IMR-90 (cell line): ENCODE measurements around the gene DIP2C. TPM values are rescaled to one million over a fixed set of nuclear protein-coding genes. Genes with fewer than 3 reads are reported as not detected.

Experiments used
- ATAC-seq: fragments of 200-7000 bp; cut with Tn5 transposase; 2 replicates; pipeline ENCODE4 v1.9.1; 2020; ENCODE audit warnings: low read depth, mild to moderate bottlenecking, moderate library complexity
- BruUV-seq: library from RNA; stranded (reverse); fragments of 400-500 nt; replicated peaks from 2 replicates; lab custom pipeline; 2021; lab: Mats Ljungman, UMichigan
- CTCF ChIA-PET: fragments of 300-600 bp; formaldehyde crosslinking; extraction: SDS; loops from one replicate; lab custom pipeline; 2021; ENCODE audit warnings: antibody characterized with exemption; lab: Yijun Ruan, JAX
- POLR2A ChIA-PET: fragments of 300-600 bp; sonication (Branson Sonifier 250); formaldehyde crosslinking; loops from one replicate; lab custom pipeline; 2022; ENCODE audit warnings: antibody characterized with exemption; ENCODE audit not compliant: unreplicated experiment; lab: Charles Lee
- DNase-seq: peaks from one replicate; pipeline ENCODE4 v3.0.0; 2013
- H2AFZ ChIP-seq: replicated peaks from 2 replicates; pipeline ENCODE3; 2013; ENCODE audit warnings: low read length, mild to moderate bottlenecking; ENCODE audit not compliant: poor library complexity
- H2AK5ac ChIP-seq: 2 replicates; pipeline ENCODE4 v1.6.1; 2013; ENCODE audit warnings: low read depth, low read length, inconsistent platforms
- H2AK9ac ChIP-seq: replicated peaks from 2 replicates; pipeline ENCODE3; 2013; ENCODE audit warnings: mild to moderate bottlenecking, low read depth, low read length, moderate library complexity; ENCODE audit not compliant: poor library complexity
- H2BK120ac ChIP-seq: 2 replicates; pipeline ENCODE4 v1.6.1; 2013; ENCODE audit warnings: low read depth, low read length, inconsistent platforms
- H2BK15ac ChIP-seq: 3 replicates; pipeline ENCODE4 v1.6.1; 2013; ENCODE audit warnings: low read depth, low read length, inconsistent platforms
- H2BK20ac ChIP-seq: 2 replicates; pipeline ENCODE4 v1.6.1; 2013; ENCODE audit warnings: low read depth, mild to moderate bottlenecking, inconsistent platforms, low read length, moderate library complexity
- H2BK5ac ChIP-seq: 2 replicates; pipeline ENCODE4 v1.6.1; 2013; ENCODE audit warnings: mild to moderate bottlenecking, low read depth, low read length, inconsistent platforms; ENCODE audit not compliant: poor library complexity, severe bottlenecking
- H3K14ac ChIP-seq: replicated peaks from 2 replicates; pipeline ENCODE4 v1.6.1; 2013; ENCODE audit warnings: low read depth, low read length, inconsistent platforms
- H3K18ac ChIP-seq: 2 replicates; pipeline ENCODE4 v1.6.1; 2013; ENCODE audit warnings: low read depth, low read length, control low read depth
- H3K23ac ChIP-seq: 2 replicates; pipeline ENCODE4 v1.6.1; 2013; ENCODE audit warnings: low read depth, low read length, inconsistent platforms
- H3K27ac ChIP-seq: 2 replicates; pipeline ENCODE4 v1.5.1; 2013; ENCODE audit warnings: mild to moderate bottlenecking, control low read depth, low read length; ENCODE audit not compliant: insufficient read depth
- H3K27me3 ChIP-seq: 2 replicates; pipeline ENCODE4 v1.6.1; 2013; ENCODE audit warnings: low read length; ENCODE audit not compliant: control insufficient read depth, insufficient read depth
- H3K36me3 ChIP-seq: 2 replicates; pipeline ENCODE4 v1.6.1; 2013; ENCODE audit warnings: low read length, mixed read lengths; ENCODE audit not compliant: control insufficient read depth, insufficient read depth
- H3K4ac ChIP-seq: 2 replicates; pipeline ENCODE4 v1.6.1; 2013; ENCODE audit warnings: low read depth, low read length, inconsistent platforms
- H3K4me1 ChIP-seq: 2 replicates; pipeline ENCODE4 v1.6.1; 2013; ENCODE audit warnings: low read length, mixed read lengths; ENCODE audit not compliant: control insufficient read depth, insufficient read depth
- H3K4me2 ChIP-seq: 2 replicates; pipeline ENCODE4 v1.6.1; 2013; ENCODE audit warnings: low read depth, mild to moderate bottlenecking, control low read depth, low read length, moderate library complexity
- H3K4me3 ChIP-seq: 2 replicates; pipeline ENCODE4 v1.5.1; 2013; ENCODE audit warnings: low read depth, mild to moderate bottlenecking, control low read depth, low read length, moderate library complexity; ENCODE audit not compliant: insufficient read depth
- H3K56ac ChIP-seq: 2 replicates; pipeline ENCODE4 v1.6.1; 2013; ENCODE audit warnings: low read length, inconsistent platforms; ENCODE audit not compliant: insufficient read depth; ENCODE audit errors: extremely low read depth
- H3K79me1 ChIP-seq, 2 experiments: 2 replicates each; pipeline ENCODE4 v1.6.1; 2013; ENCODE audit warnings: low read length in 2 of 2, inconsistent platforms in 1 of 2, low read depth in 1 of 2
- H3K9ac ChIP-seq: 2 replicates; pipeline ENCODE4 v1.6.1; 2013; ENCODE audit warnings: low read depth, low read length, control low read depth
- H3K9me1 ChIP-seq: 2 replicates; pipeline ENCODE4 v1.6.1; 2013; ENCODE audit warnings: low read length, inconsistent platforms; ENCODE audit not compliant: insufficient read depth
- H3K9me3 ChIP-seq: 2 replicates; pipeline ENCODE4 v1.6.1; 2013; ENCODE audit warnings: low read length; ENCODE audit not compliant: control insufficient read depth, insufficient read depth
- H4K20me1 ChIP-seq: 2 replicates; pipeline ENCODE4 v1.6.1; 2013; ENCODE audit warnings: low read length, inconsistent platforms; ENCODE audit not compliant: insufficient read depth
- H4K5ac ChIP-seq: 2 replicates; pipeline ENCODE4 v1.6.1; 2013; ENCODE audit warnings: mild to moderate bottlenecking, low read depth, low read length, control low read depth
- H4K8ac ChIP-seq, 2 experiments: 2 replicates each; pipeline ENCODE4 v1.6.1; 2013; ENCODE audit warnings: low read depth in 2 of 2, low read length in 2 of 2, control low read depth in 1 of 2, inconsistent platforms in 1 of 2
- H4K91ac ChIP-seq: 2 replicates; pipeline ENCODE4 v1.6.1; 2013; ENCODE audit warnings: low read depth, low read length, inconsistent platforms; ENCODE audit not compliant: insufficient read depth
- BHLHE40 ChIP-seq: fragments of 150-350 bp; IDR thresholded peaks from 2 replicates; pipeline ENCODE4 v1.6.1; 2016; ENCODE audit warnings: mild to moderate bottlenecking, low read depth, low read length
- CEBPB ChIP-seq: IDR thresholded peaks from 2 replicates; pipeline ENCODE4 v1.6.1; 2012; ENCODE audit warnings: low read depth, low read length, improper control_type of control experiment
- CHD1 ChIP-seq: IDR thresholded peaks from 2 replicates; pipeline ENCODE4 v1.6.1; 2012; ENCODE audit warnings: low read depth, low read length, improper control_type of control experiment
- CTCF ChIP-seq: conservative IDR thresholded peaks from 2 replicates; pipeline ENCODE4 v1.5.1; 2012; ENCODE audit warnings: mild to moderate bottlenecking, low read depth, low read length, improper control_type of control experiment
- ELK1 ChIP-seq: fragments of 150-350 bp; IDR thresholded peaks from 2 replicates; pipeline ENCODE4 v1.6.1; 2016; ENCODE audit warnings: low read depth, mild to moderate bottlenecking, low read length, moderate library complexity, borderline replicate concordance
- FOS ChIP-seq: fragments of 150-350 bp; IDR thresholded peaks from 2 replicates; pipeline ENCODE4 v1.6.1; 2016; ENCODE audit warnings: low read depth, low read length
- MAFK ChIP-seq: IDR thresholded peaks from 2 replicates; pipeline ENCODE4 v1.6.1; 2012; ENCODE audit warnings: low read depth, low read length, improper control_type of control experiment
- MAZ ChIP-seq: IDR thresholded peaks from 2 replicates; pipeline ENCODE4 v1.6.1; 2012; ENCODE audit warnings: low read depth, mild to moderate bottlenecking, low read length, improper control_type of control experiment, moderate library complexity, borderline replicate concordance
- MXI1 ChIP-seq: IDR thresholded peaks from 2 replicates; pipeline ENCODE4 v1.6.1; 2012; ENCODE audit warnings: low read depth, mild to moderate bottlenecking, low read length, moderate library complexity, borderline replicate concordance
- NFE2L2 ChIP-seq: fragments of 150-350 bp; IDR thresholded peaks from 2 replicates; pipeline ENCODE4 v1.6.1; 2016; ENCODE audit warnings: low read depth, mild to moderate bottlenecking, low read length
- POLR2A ChIP-seq: IDR thresholded peaks from 2 replicates; pipeline ENCODE4 v1.6.1; 2012; ENCODE audit warnings: mild to moderate bottlenecking, low read depth, low read length
- RAD21 ChIP-seq: IDR thresholded peaks from 2 replicates; pipeline ENCODE4 v1.6.1; 2012; ENCODE audit warnings: low read length, improper control_type of control experiment
- RCOR1 ChIP-seq: IDR thresholded peaks from 2 replicates; pipeline ENCODE4 v1.6.1; 2012; ENCODE audit warnings: mild to moderate bottlenecking, low read length, improper control_type of control experiment; ENCODE audit not compliant: insufficient replicate concordance
- RFX5 ChIP-seq: IDR thresholded peaks from 2 replicates; pipeline ENCODE4 v1.8.0; 2012; ENCODE audit warnings: low read depth, mild to moderate bottlenecking, low read length, moderate library complexity
- SMC3 ChIP-seq: fragments of 150-350 bp; IDR thresholded peaks from 2 replicates; pipeline ENCODE4 v1.6.1; 2016; ENCODE audit warnings: low read depth, mild to moderate bottlenecking, antibody characterized with exemption, low read length, moderate library complexity
- USF2 ChIP-seq: fragments of 150-350 bp; IDR thresholded peaks from 2 replicates; pipeline ENCODE4 v1.6.1; 2017; ENCODE audit warnings: mild to moderate bottlenecking, antibody characterized with exemption, low read length, low read depth
- WGBS, 2 experiments: methylation state at CpG; one replicate each; pipeline versions ENCODE4 v1.1.5 to v1.1.7; 2013; ENCODE audit warnings: missing lambda C conversion rate in 2 of 2; ENCODE audit not compliant: insufficient read length in 1 of 2; ENCODE audit errors: extremely low coverage in 2 of 2; 5-methylcytosine and 5-hydroxymethylcytosine counted together
- dilution Hi-C: fragments of 300-500 bp; cut with HindIII; formaldehyde crosslinking; loops from one replicate; pipeline ENCODE4 v1.14.3; 2018; ENCODE audit warnings: low sequenced_read_pairs; ENCODE audit not compliant: unreplicated experiment
- in situ Hi-C: fragments of 300-500 bp; cut with MboI; formaldehyde crosslinking; loops from 3 replicates; pipeline ENCODE4 v1.14.3; 2019; ENCODE audit warnings: low sequenced_read_pairs, inconsistent platforms, mixed read lengths
- intact Hi-C: fragments of 100-400 bp; cut with micrococcal nuclease; formaldehyde crosslinking; loops from 2 replicates; pipeline ENCODE4 v1.10.0; 2022
- polyA plus RNA-seq, 3 experiments: library from polyadenylated mRNA; depleted of rRNA; stranded (reverse); fragments of >200 nt; gene quantifications; 2 replicates each; pipeline ENCODE4 v1.2.3, GENCODE V29; 2012; ENCODE audit warnings: low replicate concordance in 1 of 3
- total RNA-seq: library from RNA; depleted of rRNA; stranded (reverse); fragments of >200 nt; gene quantifications from 2 replicates; pipeline ENCODE4 v1.2.3, GENCODE V29; 2012

Gene DIP2C
- total and polyA plus RNA-seq, 2 of the 4 experiments (the other 2 are of a cell fraction): 8.6 to 17.3 TPM

- no peak overlapping the region for H2BK120ac ChIP-seq
- no peak overlapping the region for H2BK15ac ChIP-seq
- H4K20me1 ChIP-seq: peaks cover 96% of the 10 kb centered on the region
- H3K56ac ChIP-seq: no peak overlapping the region
- H3K27ac ChIP-seq: no peak overlapping the region
- H2AFZ ChIP-seq: no peak overlapping the region
- no peak overlapping the region for H3K23ac ChIP-seq
- TF ChIP-seq USF2 (no peak), POLR2A (no peak), RAD21 (no peak), RCOR1 (no peak), NFE2L2 (no peak), CEBPB (no peak), SMC3 (no peak), BHLHE40 (no peak), CHD1 (no peak), ELK1 (no peak), MAZ (no peak), CTCF (no peak), MXI1 (no peak), MAFK (no peak), FOS (no peak), RFX5 (no peak)
- no peak overlapping the region for H2BK20ac ChIP-seq
- peaks cover 16% of the 10 kb centered on the region for H3K4me1 ChIP-seq
- H3K18ac ChIP-seq: no peak overlapping the region
- ChIA-PET POLR2A (no interaction called here), CTCF (no interaction called here)
- intact Hi-C loops (no loop called here), in situ Hi-C loops (no loop called here), dilution Hi-C loops (no loop called here)
- no peak overlapping the region for H2AK5ac ChIP-seq
- H4K5ac ChIP-seq: no peak overlapping the region
- H3K4me3 ChIP-seq: no peak overlapping the region
- no peak overlapping the region for H4K91ac ChIP-seq
- no peak overlapping the region for H2BK5ac ChIP-seq
- H4K8ac ChIP-seq: no peak overlapping the region
- no peak for DNase-seq
- H3K79me1 ChIP-seq: peaks cover 55 to 98% of the 10 kb centered on the region in 2 experiments
- H3K9me1 ChIP-seq: peaks cover 37% of the 10 kb centered on the region
- H3K36me3 ChIP-seq: 0 out of 2 replicates have a peak, but pooled peaks cover 2% of the 10 kb centered on the region
- no peak overlapping the region for H3K14ac ChIP-seq
- no peak overlapping the region for H2AK9ac ChIP-seq
- no peak for ATAC-seq
- no peaks in the 10 kb centered on the region for H3K9me3 ChIP-seq
- WGBS, 2 experiments: no CpG with 5 or more reads among the region's 18 CpGs
- BruUV-seq: no TSS peak
- no peak overlapping the region for H3K4ac ChIP-seq
- H3K9ac ChIP-seq: no peak overlapping the region
- H3K27me3 ChIP-seq: no peaks in the 10 kb centered on the region
- no peak overlapping the region for H3K4me2 ChIP-seq
Measured at GRCh38 chr10:531541-531940, 157.9 kb downstream of the DIP2C start.
